Measurements from ENCODE around the gene CELF5. TPM values are rescaled to one million over a fixed set of nuclear protein-coding genes. Genes with fewer than 3 reads are reported as not detected.

The CELF5 gene
- total RNA-seq, 1 experiment from 2014 or later = 2.5 TPM

DNA sequence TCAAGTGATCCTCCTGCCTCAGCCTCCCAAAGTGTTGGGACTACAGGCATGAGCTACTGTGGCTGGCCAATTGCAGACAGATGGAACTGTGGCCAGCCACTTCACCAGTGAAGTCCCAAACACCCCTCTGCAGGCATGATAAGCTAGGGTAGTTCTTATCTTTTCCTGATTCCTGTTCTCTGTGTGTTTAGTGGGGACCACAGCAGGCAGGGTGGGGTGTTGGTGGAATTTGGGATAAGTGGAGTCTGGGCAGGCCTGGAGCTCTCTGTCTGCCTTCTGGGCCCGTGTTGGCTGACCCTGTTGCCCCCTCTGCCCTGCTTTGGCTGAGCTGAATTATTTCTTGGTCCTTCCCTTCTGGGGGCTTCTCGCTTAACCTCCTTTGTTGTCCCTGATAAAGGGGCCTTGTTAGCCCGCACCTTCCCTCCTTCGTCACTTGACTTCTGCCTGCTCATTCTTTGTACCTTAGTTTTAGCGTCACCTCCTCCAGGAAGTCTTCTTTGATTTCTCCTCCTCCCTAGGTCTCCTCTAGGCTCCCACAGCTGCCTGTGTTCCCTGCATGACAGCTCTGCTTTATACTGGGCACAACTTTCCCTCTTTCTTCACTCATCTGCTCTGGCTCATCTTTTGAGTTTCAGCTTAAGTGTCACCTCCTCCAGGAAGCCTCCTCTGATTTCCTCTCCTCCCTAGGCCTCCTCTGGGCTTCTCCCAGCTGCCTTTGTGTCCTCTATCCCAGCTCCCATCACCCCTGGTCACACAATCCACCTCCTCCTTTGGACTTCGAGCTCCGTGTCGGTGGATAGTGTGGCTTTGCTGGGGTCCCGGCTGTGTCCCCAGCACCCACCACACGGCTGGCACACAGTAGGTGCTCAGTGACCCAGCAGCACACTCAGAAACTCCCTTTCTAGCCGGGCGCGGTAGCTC is 40.5 kb upstream of the CELF5 start:
- peaks cover 12 to 26% of the 10 kb centered on the region in 2 experiments; a peak in 3 of 4 replicates for H3K4me1 ChIP-seq (ENCODE audit: control insufficient read depth in 1 of 2, insufficient read depth in 2 of 2, low read length in 2 of 2)
- H3K9me2 ChIP-seq (ENCODE audit: insufficient read depth) = no peaks in the 10 kb centered on the region
- CTCF ChIA-PET = interaction anchor here (0.6 to 1.9 kb wide), 2 partner anchors 224 to 233 kb away, joined by 3 to 7 read pairs; no protein-coding TSS in a partner anchor
- no peaks in the 10 kb centered on the region for H3K27me3 ChIP-seq (ENCODE audit: insufficient read depth, low read length)
- BruUV-seq (replicated peaks) = no TSS peak
- peak overlapping the region; percentile 83; the same call in 1 of the 2 replicates for H3K27ac ChIP-seq (ENCODE audit: low read depth, low read length)
- TF ChIP-seq EZH2 (IDR thresholded peaks at IDR 0.05) = no peak
- TF ChIP-seq EZH2phosphoT487 (IDR thresholded peaks at IDR 0.05; ENCODE audit: borderline replicate concordance) = no peak
- no peak for TF ChIP-seq TCF7L2 (IDR thresholded peaks at IDR 0.05; ENCODE audit: borderline replicate concordance, extremely low read depth, insufficient read depth, insufficient read length)
- no peak for TF ChIP-seq JUND (IDR thresholded peaks at IDR 0.05)
- TF ChIP-seq, protein P1, sequence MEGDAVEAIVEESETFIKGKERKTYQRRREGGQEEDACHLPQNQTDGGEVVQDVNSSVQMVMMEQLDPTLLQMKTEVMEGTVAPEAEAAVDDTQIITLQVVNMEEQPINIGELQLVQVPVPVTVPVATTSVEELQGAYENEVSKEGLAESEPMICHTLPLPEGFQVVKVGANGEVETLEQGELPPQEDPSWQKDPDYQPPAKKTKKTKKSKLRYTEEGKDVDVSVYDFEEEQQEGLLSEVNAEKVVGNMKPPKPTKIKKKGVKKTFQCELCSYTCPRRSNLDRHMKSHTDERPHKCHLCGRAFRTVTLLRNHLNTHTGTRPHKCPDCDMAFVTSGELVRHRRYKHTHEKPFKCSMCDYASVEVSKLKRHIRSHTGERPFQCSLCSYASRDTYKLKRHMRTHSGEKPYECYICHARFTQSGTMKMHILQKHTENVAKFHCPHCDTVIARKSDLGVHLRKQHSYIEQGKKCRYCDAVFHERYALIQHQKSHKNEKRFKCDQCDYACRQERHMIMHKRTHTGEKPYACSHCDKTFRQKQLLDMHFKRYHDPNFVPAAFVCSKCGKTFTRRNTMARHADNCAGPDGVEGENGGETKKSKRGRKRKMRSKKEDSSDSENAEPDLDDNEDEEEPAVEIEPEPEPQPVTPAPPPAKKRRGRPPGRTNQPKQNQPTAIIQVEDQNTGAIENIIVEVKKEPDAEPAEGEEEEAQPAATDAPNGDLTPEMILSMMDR (IDR thresholded peaks at IDR 0.05 in 2 of 3, conservative IDR thresholded peaks at IDR 0.05 in 1 of 3; ENCODE audit: borderline replicate concordance in 1 of 3, insufficient read depth in 1 of 3, low read depth in 2 of 3, low read length in 2 of 3) = no peak
- TF ChIP-seq SIN3A (IDR thresholded peaks at IDR 0.05; ENCODE audit: low read depth) = no peak
- TF ChIP-seq CEBPB (IDR thresholded peaks at IDR 0.05; ENCODE audit: low read depth) = no peak
- TF ChIP-seq ZFX (IDR thresholded peaks at IDR 0.05) = no peak
- TF ChIP-seq ZNF274 (IDR thresholded peaks at IDR 0.05; ENCODE audit: low read depth, low read length) = no peak
- peak overlapping the region; percentile 53; the same call in 1 of the 2 replicates for H3K9ac ChIP-seq (ENCODE audit: low read length)
- POLR2A ChIA-PET = interaction anchor here (1.2 kb wide), 1 partner anchor 233 kb away, joined by 3 read pairs; no protein-coding TSS in a partner anchor
- ATAC-seq = no peak
- intact Hi-C loops (cut with micrococcal nuclease) = no loop called here
- no peaks in the 10 kb centered on the region for H3K9me3 ChIP-seq (ENCODE audit: control insufficient read depth in 1 of 2, insufficient read depth in 1 of 2, low read depth in 1 of 2, low read length in 2 of 2)
- peak overlapping the region in 1 of 2 experiments; percentile 94; a peak in 1 of 4 replicates for H3K4me3 ChIP-seq (replicated peaks in 1 of 2; ENCODE audit: low read depth in 1 of 2, low read length in 2 of 2)
- peaks cover 32% of the 10 kb centered on the region for H3K79me2 ChIP-seq (ENCODE audit: insufficient read depth, low read length)
- H2AFZ ChIP-seq (ENCODE audit: low read depth, low read length, poor library complexity, severe bottlenecking) = peak overlapping the region; percentile 88
- H3K4me2 ChIP-seq (ENCODE audit: low read length) = peak overlapping the region; percentile 76
- RAD21 ChIA-PET (ENCODE audit: low non-redundant PET in 1 of 2, low total read pairs in 2 of 2, uncharacterized antibody in 2 of 2, unreplicated experiment in 2 of 2) = no interaction called here
- no peak for DNase-seq (ENCODE audit: low read depth, low spot score)
- H4K20me1 ChIP-seq (ENCODE audit: insufficient read depth) = no peaks in the 10 kb centered on the region; the same call in 1 of the 2 replicates
- peaks cover 0 to 17% of the 10 kb centered on the region in 2 experiments; a peak in 1 of 4 replicates for H3K36me3 ChIP-seq (ENCODE audit: control insufficient read depth in 1 of 2, insufficient read depth in 2 of 2, low read length in 2 of 2)

Data from HCT116 (cell line).